Activated CD8-positive, alpha-beta memory T cell treated with anti-CD3 and anti-CD28 coated beads for 4 hours (primary cell): ENCODE results near the gene DUSP11.
"Not testable (repeated sequence)": the region's sequence is repeated elsewhere in the genome, so short reads cannot be mapped to it uniquely, and the experiment has no call there.

Source experiments
- DNase-seq, 2 donors: peaks; one replicate each; pipeline ENCODE4 v3.0.0-alpha.2; 2020; ENCODE audit warnings: low read depth in 2 of 2

Gene DUSP11

GRCh38 chr2:73717695-73718094 is 62.2 kb downstream of the DUSP11 start:
- DNase-seq: not testable (repeated sequence)

- DNase-seq: no peak
Measured at GRCh38 chr2:73717251-73717606, 62.7 kb downstream of the DUSP11 start.

GRCh38 chr2:73716543-73717250 is 63.2 kb downstream of the DUSP11 start:
- no peak for DNase-seq

GRCh38 chr2:73714091-73714490 is 65.8 kb downstream of the DUSP11 start:
- no peak for DNase-seq
